ENCODE data around the gene ODF2.
"Not testable (repeated sequence)": the region's sequence is repeated elsewhere in the genome, so short reads cannot be mapped to it uniquely, and the experiment has no call there.

ODF2 gene

GRCh38 chr9:128455849-128456612 is at the start of gene ODF2:
ODF2 (plus strand) TSS chr9:128456006; CDS start chr9:128456092, 86 bp downstream.
- DNase-seq, result peak; percentile 99

GRCh38 chr9:128406848-128407391 is 48.9 kb upstream of the ODF2 start:
- no peak for DNase-seq

GRCh38 chr9:128408963-128409431 is 46.8 kb upstream of the ODF2 start:
- no peak for DNase-seq

GRCh38 chr9:128409450-128409849 is 46.4 kb upstream of the ODF2 start:
- no peak for DNase-seq

- no peak for DNase-seq
Observed at GRCh38 chr9:128409978-128410377, 45.8 kb upstream of the ODF2 start.

GRCh38 chr9:128411364-128412119 is 44.3 kb upstream of the ODF2 start:
- no peak for DNase-seq

GRCh38 chr9:128412120-128412790 is 43.6 kb upstream of the ODF2 start:
- peak; percentile 7 for DNase-seq

GRCh38 chr9:128413728-128414127 is 42.1 kb upstream of the ODF2 start:
- not testable (repeated sequence) for DNase-seq

- DNase-seq, result no peak
Observed at GRCh38 chr9:128414461-128414860, 41.3 kb upstream of the ODF2 start.

GRCh38 chr9:128415281-128415680 is 40.5 kb upstream of the ODF2 start:
- no peak for DNase-seq

GRCh38 chr9:128416014-128416413 is 39.8 kb upstream of the ODF2 start:
- peak; percentile 42 for DNase-seq

- DNase-seq, result no peak
Observed at GRCh38 chr9:128416432-128417019, 39.3 kb upstream of the ODF2 start.

- DNase-seq, result peak; percentile 4
Observed at GRCh38 chr9:128419061-128419925, 36.5 kb upstream of the ODF2 start.

GRCh38 chr9:128420060-128420650 is 35.7 kb upstream of the ODF2 start:
- DNase-seq, result peak; percentile 60

- DNase-seq, result peak; percentile 33
Observed at GRCh38 chr9:128420651-128421481, 34.9 kb upstream of the ODF2 start, which contains the start of gene CERCAM. CERCAM (plus strand) TSS chr9:128420857; CDS start chr9:128420878, 21 bp downstream.

GRCh38 chr9:128421482-128421996 is 34.3 kb upstream of the ODF2 start:
- no peak for DNase-seq

- DNase-seq, result not testable (repeated sequence)
Observed at GRCh38 chr9:128422022-128422782, 33.6 kb upstream of the ODF2 start.

GRCh38 chr9:128422783-128423150 is 33.0 kb upstream of the ODF2 start:
- no peak for DNase-seq

GRCh38 chr9:128423356-128423755 is 32.5 kb upstream of the ODF2 start:
- not testable (repeated sequence) for DNase-seq

Measured in NCI-H774 (cell line).